ENCODE measurements around the gene GNS. TPM values are rescaled to one million over a fixed set of nuclear protein-coding genes. Genes with fewer than 3 reads are reported as not detected.

GNS gene
- total and polyA plus RNA-seq, 2 of the 4 experiments (the other 2 are of a cell fraction): 60.4 to 80.7 TPM

DNA sequence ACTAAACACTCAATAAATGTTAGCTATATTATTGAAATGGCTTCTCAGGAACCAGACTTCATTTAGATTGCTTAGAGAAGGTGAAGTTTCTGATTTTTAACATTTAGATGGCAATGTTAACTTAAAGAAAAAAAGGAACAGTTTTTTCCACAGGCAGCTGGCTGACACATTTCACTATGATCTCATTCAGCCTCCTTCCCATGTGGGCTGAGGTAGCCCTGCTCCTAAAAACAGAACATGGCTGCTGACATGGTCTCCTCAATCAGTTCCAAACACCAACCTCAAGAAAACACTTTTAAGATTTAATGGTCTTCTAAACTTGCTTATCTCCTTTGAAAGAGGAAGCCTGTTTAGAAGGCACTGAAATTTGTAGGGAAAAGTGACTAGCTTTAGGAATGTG lies 23.8 kb downstream of the GNS start:
- ChIA-PET POLR2A (ENCODE audit: unreplicated experiment) (no interaction called here), CTCF (interaction anchor here (1.6 kb wide), 1 partner anchor 9 kb away, joined by 5 read pairs; no protein-coding TSS in a partner anchor)
- Histone ChIP-seq H3K36me3 (ENCODE audit: control insufficient read depth, insufficient read depth, low read length) (peaks cover 35% of the 10 kb centered on the region), H2BK5ac (ENCODE audit: low read depth, low read length, poor library complexity, severe bottlenecking) (no peak overlapping the region), H3K27ac (ENCODE audit: insufficient read depth, low read length) (no peak overlapping the region), H3K9me3 (ENCODE audit: control insufficient read depth, insufficient read depth, low read length) (no peaks in the 10 kb centered on the region), H3K27me3 (ENCODE audit: control insufficient read depth, insufficient read depth, low read length) (no peaks in the 10 kb centered on the region), H3K23ac (ENCODE audit: low read depth, low read length) (no peak overlapping the region), H2AK9ac (replicated peaks; ENCODE audit: low read depth, low read length, poor library complexity) (no peak overlapping the region), H3K4me2 (ENCODE audit: low read depth, low read length) (no peak overlapping the region), H2BK120ac (ENCODE audit: low read depth, low read length) (no peak overlapping the region), H2AK5ac (ENCODE audit: low read depth, low read length) (no peak overlapping the region), H3K56ac (ENCODE audit: extremely low read depth, insufficient read depth, low read length) (no peak overlapping the region), H2AFZ (replicated peaks; ENCODE audit: low read length, poor library complexity) (no peak overlapping the region), H3K4me1 (ENCODE audit: control insufficient read depth, insufficient read depth, low read length) (peaks cover 3% of the 10 kb centered on the region), H2BK20ac (ENCODE audit: low read depth, low read length) (no peak overlapping the region), H3K18ac (ENCODE audit: low read depth, low read length) (no peak overlapping the region), H4K8ac (ENCODE audit: low read depth in 2 of 2, low read length in 2 of 2) (no peak overlapping the region), H3K79me1 (ENCODE audit: low read depth in 1 of 2, low read length in 2 of 2) (0 out of 4 replicates have a peak, but pooled peaks cover 0 to 7% of the 10 kb centered on the region in 2 experiments), H3K9me1 (ENCODE audit: insufficient read depth, low read length) (peaks cover 10% of the 10 kb centered on the region), H4K91ac (ENCODE audit: insufficient read depth, low read depth, low read length) (no peak overlapping the region), H2BK15ac (ENCODE audit: low read depth, low read length) (no peak overlapping the region), H3K4me3 (ENCODE audit: insufficient read depth, low read depth, low read length) (no peak overlapping the region), H3K9ac (ENCODE audit: low read depth, low read length) (no peak overlapping the region), H4K5ac (ENCODE audit: low read depth, low read length) (no peak overlapping the region), H3K14ac (replicated peaks; ENCODE audit: low read depth, low read length) (no peak overlapping the region), H3K4ac (ENCODE audit: low read depth, low read length) (no peak overlapping the region), H4K20me1 (ENCODE audit: insufficient read depth, low read length) (no peaks in the 10 kb centered on the region)
- BruUV-seq (replicated peaks): no TSS peak
- TF ChIP-seq NFE2L2 (IDR thresholded peaks at IDR 0.05; ENCODE audit: low read depth, low read length) (no peak), POLR2A (IDR thresholded peaks at IDR 0.05; ENCODE audit: low read depth, low read length) (no peak), RAD21 (IDR thresholded peaks at IDR 0.05; ENCODE audit: low read length) (no peak), RFX5 (IDR thresholded peaks at IDR 0.05; ENCODE audit: low read depth, low read length) (no peak), SMC3 (IDR thresholded peaks at IDR 0.05; ENCODE audit: low read depth, low read length) (no peak), MAFK (IDR thresholded peaks at IDR 0.05; ENCODE audit: low read depth, low read length) (no peak), MXI1 (IDR thresholded peaks at IDR 0.05; ENCODE audit: borderline replicate concordance, low read depth, low read length) (no peak), CEBPB (IDR thresholded peaks at IDR 0.05; ENCODE audit: low read depth, low read length) (no peak), CHD1 (IDR thresholded peaks at IDR 0.05; ENCODE audit: low read depth, low read length) (no peak), BHLHE40 (IDR thresholded peaks at IDR 0.05; ENCODE audit: low read depth, low read length) (no peak), MAZ (IDR thresholded peaks at IDR 0.05; ENCODE audit: borderline replicate concordance, low read depth, low read length) (no peak), RCOR1 (IDR thresholded peaks at IDR 0.05; ENCODE audit: insufficient replicate concordance, low read length) (no peak), FOS (IDR thresholded peaks at IDR 0.05; ENCODE audit: low read depth, low read length) (no peak)
- TF ChIP-seq, protein P1, sequence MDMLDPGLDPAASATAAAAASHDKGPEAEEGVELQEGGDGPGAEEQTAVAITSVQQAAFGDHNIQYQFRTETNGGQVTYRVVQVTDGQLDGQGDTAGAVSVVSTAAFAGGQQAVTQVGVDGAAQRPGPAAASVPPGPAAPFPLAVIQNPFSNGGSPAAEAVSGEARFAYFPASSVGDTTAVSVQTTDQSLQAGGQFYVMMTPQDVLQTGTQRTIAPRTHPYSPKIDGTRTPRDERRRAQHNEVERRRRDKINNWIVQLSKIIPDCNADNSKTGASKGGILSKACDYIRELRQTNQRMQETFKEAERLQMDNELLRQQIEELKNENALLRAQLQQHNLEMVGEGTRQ (IDR thresholded peaks at IDR 0.05; ENCODE audit: low read depth, low read length): no peak
- TF ChIP-seq, protein P2, sequence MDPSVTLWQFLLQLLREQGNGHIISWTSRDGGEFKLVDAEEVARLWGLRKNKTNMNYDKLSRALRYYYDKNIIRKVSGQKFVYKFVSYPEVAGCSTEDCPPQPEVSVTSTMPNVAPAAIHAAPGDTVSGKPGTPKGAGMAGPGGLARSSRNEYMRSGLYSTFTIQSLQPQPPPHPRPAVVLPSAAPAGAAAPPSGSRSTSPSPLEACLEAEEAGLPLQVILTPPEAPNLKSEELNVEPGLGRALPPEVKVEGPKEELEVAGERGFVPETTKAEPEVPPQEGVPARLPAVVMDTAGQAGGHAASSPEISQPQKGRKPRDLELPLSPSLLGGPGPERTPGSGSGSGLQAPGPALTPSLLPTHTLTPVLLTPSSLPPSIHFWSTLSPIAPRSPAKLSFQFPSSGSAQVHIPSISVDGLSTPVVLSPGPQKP (IDR thresholded peaks at IDR 0.05; ENCODE audit: borderline replicate concordance, low read depth, low read length): no peak
- TF ChIP-seq, protein P3, sequence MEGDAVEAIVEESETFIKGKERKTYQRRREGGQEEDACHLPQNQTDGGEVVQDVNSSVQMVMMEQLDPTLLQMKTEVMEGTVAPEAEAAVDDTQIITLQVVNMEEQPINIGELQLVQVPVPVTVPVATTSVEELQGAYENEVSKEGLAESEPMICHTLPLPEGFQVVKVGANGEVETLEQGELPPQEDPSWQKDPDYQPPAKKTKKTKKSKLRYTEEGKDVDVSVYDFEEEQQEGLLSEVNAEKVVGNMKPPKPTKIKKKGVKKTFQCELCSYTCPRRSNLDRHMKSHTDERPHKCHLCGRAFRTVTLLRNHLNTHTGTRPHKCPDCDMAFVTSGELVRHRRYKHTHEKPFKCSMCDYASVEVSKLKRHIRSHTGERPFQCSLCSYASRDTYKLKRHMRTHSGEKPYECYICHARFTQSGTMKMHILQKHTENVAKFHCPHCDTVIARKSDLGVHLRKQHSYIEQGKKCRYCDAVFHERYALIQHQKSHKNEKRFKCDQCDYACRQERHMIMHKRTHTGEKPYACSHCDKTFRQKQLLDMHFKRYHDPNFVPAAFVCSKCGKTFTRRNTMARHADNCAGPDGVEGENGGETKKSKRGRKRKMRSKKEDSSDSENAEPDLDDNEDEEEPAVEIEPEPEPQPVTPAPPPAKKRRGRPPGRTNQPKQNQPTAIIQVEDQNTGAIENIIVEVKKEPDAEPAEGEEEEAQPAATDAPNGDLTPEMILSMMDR (conservative IDR thresholded peaks at IDR 0.05; ENCODE audit: low read depth, low read length): no peak
- DNase-seq (peak; percentile 16), ATAC-seq (ENCODE audit: low read depth) (no peak)
- dilution Hi-C loops (cut with HindIII; ENCODE audit: low sequenced_read_pairs, unreplicated experiment) (no loop called here), in situ Hi-C loops (cut with MboI; ENCODE audit: low sequenced_read_pairs) (no loop called here), intact Hi-C loops (cut with micrococcal nuclease) (no loop called here)

All from IMR-90 (cell line).